Measurements from ENCODE around the gene TEDC1.

TEDC1 gene

GRCh38 chr14:105525326-105525725 lies 34.3 kb downstream of the TEDC1 start:
- no peak overlapping the region for H3K4me3 ChIP-seq (ENCODE audit: low read depth, low read length)
- no peak for TF ChIP-seq CTCF (IDR thresholded peaks at IDR 0.05; ENCODE audit: low read depth, low read length)

- H3K4me3 ChIP-seq (ENCODE audit: low read depth, low read length), result peak within 1 kb of the TSS; percentile 62
- no peak for TF ChIP-seq CTCF (IDR thresholded peaks at IDR 0.05; ENCODE audit: low read depth, low read length)
Measured at GRCh38 chr14:105525861-105526775, 35.1 kb downstream of the TEDC1 start, which contains the start of gene TMEM121. Gene TMEM121 (plus strand): TSS chr14:105526583. CDS start chr14:105528835, 2,252 bp downstream.

- no peak for TF ChIP-seq CTCF (IDR thresholded peaks at IDR 0.05; ENCODE audit: low read depth, low read length)
- peak overlapping the region; percentile 62 for H3K4me3 ChIP-seq (ENCODE audit: low read depth, low read length)
Measured at GRCh38 chr14:105526776-105527380, 35.8 kb downstream of the TEDC1 start.

- H3K4me3 ChIP-seq (ENCODE audit: low read depth, low read length), result peak overlapping the region; percentile 62
- no peak for TF ChIP-seq CTCF (IDR thresholded peaks at IDR 0.05; ENCODE audit: low read depth, low read length)
Measured at GRCh38 chr14:105527381-105527825, 36.4 kb downstream of the TEDC1 start.

- peak overlapping the region; percentile 62 for H3K4me3 ChIP-seq (ENCODE audit: low read depth, low read length)
- peak; percentile 61 for TF ChIP-seq CTCF (IDR thresholded peaks at IDR 0.05; ENCODE audit: low read depth, low read length)
Measured at GRCh38 chr14:105527826-105528585, 37.0 kb downstream of the TEDC1 start.

GRCh38 chr14:105528586-105529318 lies 37.7 kb downstream of the TEDC1 start:
- no peak for TF ChIP-seq CTCF (IDR thresholded peaks at IDR 0.05; ENCODE audit: low read depth, low read length)
- H3K4me3 ChIP-seq (ENCODE audit: low read depth, low read length), result no peak overlapping the region; the same call in 1 of the 2 replicates

All from WI38 (cell line).